Activated T-cell treated with anti-CD3 and anti-CD28 coated beads, Interleukin-2, amount 50 U/mL, for 72 hours (primary cell): ENCODE data around the gene PRKG1. TPM values are rescaled to one million over a fixed set of nuclear protein-coding genes. Genes with fewer than 3 reads are reported as not detected.

Source experiments
- ATAC-seq, 2 donors: fragments of 150-1000 bp; cut with Tn5 transposase; replicated peaks in 1 of 2; 2 replicates each; pipeline ENCODE4 v1.10.0; 2021; ENCODE audit warnings: moderate library complexity in 2 of 2, mild to moderate bottlenecking in 1 of 2
- DNase-seq, 2 donors: peaks; one replicate each; pipeline ENCODE4 v3.0.0; 2021 to 2022; ENCODE audit warnings: mixed read lengths in 1 of 2
- H3K27ac Mint-ChIP-seq: one replicate; pipeline ENCODE4 v1.8.0; 2022; ENCODE audit warnings: mild to moderate bottlenecking, moderate library complexity, mixed read lengths
- H3K27me3 Mint-ChIP-seq: one replicate; pipeline ENCODE4 v1.8.0; 2022; ENCODE audit warnings: low read depth, mixed read lengths
- H3K36me3 Mint-ChIP-seq, 2 donors: one replicate each; pipeline ENCODE4 v1.8.0; 2022; ENCODE audit warnings: mixed read lengths in 2 of 2, mild to moderate bottlenecking in 1 of 2; ENCODE audit not compliant: insufficient read depth in 2 of 2
- H3K4me1 Mint-ChIP-seq: one replicate; pipeline ENCODE4 v1.8.0; 2022; ENCODE audit warnings: low read depth, mixed read lengths
- H3K4me3 Mint-ChIP-seq, 2 donors: one replicate each; pipeline ENCODE4 v1.8.0; 2022; ENCODE audit warnings: mild to moderate bottlenecking in 2 of 2, mixed read lengths in 2 of 2, moderate library complexity in 2 of 2
- H3K9me3 Mint-ChIP-seq, 2 donors: one replicate each; pipeline ENCODE4 v1.8.0; 2022; ENCODE audit warnings: mixed read lengths in 2 of 2
- total RNA-seq, 2 donors: library from RNA; stranded (reverse); gene quantifications; one replicate each; pipeline ENCODE4 v1.2.3, GENCODE V29; 2022

PRKG1 gene
- total RNA-seq, 2 donors from 2014 or later, result not detected

GRCh38 chr10:51789903-51790302 lies 715.6 kb downstream of the PRKG1 start:
- no peak for DNase-seq
- Mint-ChIP-seq H3K9me3 (peaks cover 5 to 12% of the 10 kb centered on the region in 2 donors), H3K4me1 (no peaks in the 10 kb centered on the region), H3K27ac (no peak overlapping the region), H3K27me3 (peaks cover 7% of the 10 kb centered on the region), H3K4me3 (no peak overlapping the region), H3K36me3 (peaks cover 5 to 6% of the 10 kb centered on the region in 2 donors)
- ATAC-seq, result no peak

- H3K9me3 Mint-ChIP-seq, result peaks cover 5 to 12% of the 10 kb centered on the region in 2 donors
- no peak for DNase-seq
- peaks cover 5 to 6% of the 10 kb centered on the region in 2 donors for H3K36me3 Mint-ChIP-seq
- no peaks in the 10 kb centered on the region for H3K4me1 Mint-ChIP-seq
- no peak overlapping the region for H3K27ac Mint-ChIP-seq
- peaks cover 4% of the 10 kb centered on the region for H3K27me3 Mint-ChIP-seq
- ATAC-seq, result no peak
- no peak overlapping the region for H3K4me3 Mint-ChIP-seq
Measured at GRCh38 chr10:51792678-51793077, 718.4 kb downstream of the PRKG1 start.

DNA sequence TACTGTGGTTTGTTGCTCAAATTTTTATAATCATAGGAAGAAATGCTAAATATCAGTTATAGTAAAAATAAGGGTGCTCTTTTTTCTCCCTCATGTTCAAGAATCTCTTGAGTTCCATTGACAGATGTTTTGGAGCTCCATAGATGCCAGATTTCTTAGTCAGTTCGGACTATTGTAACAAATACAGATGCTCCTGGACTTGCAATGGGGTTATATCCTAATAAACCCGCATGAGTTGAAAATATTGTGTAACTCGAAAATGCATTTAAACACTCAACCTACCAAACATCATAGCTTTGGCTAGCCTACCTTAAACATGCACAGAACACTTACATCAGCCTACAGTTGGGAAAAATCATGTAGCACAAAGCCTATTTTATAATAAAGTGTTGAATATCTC lies 725.8 kb downstream of the PRKG1 start:
- no peak overlapping the region for H3K27ac Mint-ChIP-seq
- H3K27me3 Mint-ChIP-seq, result no peaks in the 10 kb centered on the region
- H3K36me3 Mint-ChIP-seq, result no peaks in the 10 kb centered on the region
- DNase-seq (no peak), ATAC-seq (no peak)
- H3K4me1 Mint-ChIP-seq, result no peaks in the 10 kb centered on the region
- no peaks in the 10 kb centered on the region for H3K9me3 Mint-ChIP-seq
- H3K4me3 Mint-ChIP-seq, result no peak overlapping the region

GRCh38 chr10:51800725-51801424 lies 726.6 kb downstream of the PRKG1 start:
- H3K27ac Mint-ChIP-seq, result no peak overlapping the region
- H3K4me3 Mint-ChIP-seq, result no peak overlapping the region
- DNase-seq (no peak), ATAC-seq (no peak)
- H3K4me1 Mint-ChIP-seq, result no peaks in the 10 kb centered on the region
- no peaks in the 10 kb centered on the region for H3K36me3 Mint-ChIP-seq
- no peaks in the 10 kb centered on the region for H3K27me3 Mint-ChIP-seq
- H3K9me3 Mint-ChIP-seq, result no peaks in the 10 kb centered on the region

DNA sequence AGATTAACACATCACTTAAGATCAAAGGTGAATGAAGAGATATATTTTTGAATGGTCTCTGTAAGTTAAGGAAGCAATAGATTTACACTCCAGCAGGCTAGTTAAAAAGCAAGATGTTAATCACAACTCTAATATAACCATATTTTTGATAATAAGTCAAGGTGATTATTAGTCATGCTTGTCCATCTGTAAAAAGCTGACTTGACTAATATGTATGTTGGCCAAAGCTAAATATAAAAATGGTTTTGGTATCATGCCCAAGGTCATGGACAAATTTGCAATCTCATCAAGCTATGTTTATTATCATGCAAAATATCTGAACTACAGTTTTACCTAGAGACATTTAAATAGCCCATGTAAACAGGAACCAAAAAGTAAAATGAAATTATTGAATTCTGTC lies 727.7 kb downstream of the PRKG1 start:
- Mint-ChIP-seq H3K4me1 (no peaks in the 10 kb centered on the region), H3K36me3 (no peaks in the 10 kb centered on the region), H3K9me3 (no peaks in the 10 kb centered on the region), H3K27me3 (no peaks in the 10 kb centered on the region), H3K4me3 (no peak overlapping the region), H3K27ac (no peak overlapping the region)
- DNase-seq, result no peak
- ATAC-seq, result no peak

DNA sequence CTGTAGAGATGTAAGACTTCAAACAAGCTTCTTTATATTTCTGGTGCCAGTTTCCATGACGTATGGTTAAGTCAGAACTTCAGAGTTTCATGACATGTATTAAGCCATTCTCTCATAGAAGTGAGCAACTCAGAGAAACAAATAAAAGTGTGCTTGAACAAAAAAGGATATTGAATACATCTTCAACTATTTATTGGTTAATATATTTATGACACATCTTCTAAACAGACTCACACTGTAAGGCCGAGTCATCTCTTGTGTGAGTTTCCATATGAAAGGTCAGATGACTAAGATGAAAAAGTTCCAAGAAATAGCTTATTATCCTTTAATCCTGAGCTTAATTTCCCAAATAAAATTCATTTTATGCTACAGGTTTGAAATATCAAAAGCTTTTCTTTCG lies 730.6 kb downstream of the PRKG1 start:
- no peak for ATAC-seq
- H3K36me3 Mint-ChIP-seq, result no peaks in the 10 kb centered on the region
- no peaks in the 10 kb centered on the region for H3K4me1 Mint-ChIP-seq
- H3K27me3 Mint-ChIP-seq, result no peaks in the 10 kb centered on the region
- H3K4me3 Mint-ChIP-seq, result no peak overlapping the region
- H3K9me3 Mint-ChIP-seq, result no peaks in the 10 kb centered on the region
- DNase-seq, result no peak
- no peak overlapping the region for H3K27ac Mint-ChIP-seq

DNA sequence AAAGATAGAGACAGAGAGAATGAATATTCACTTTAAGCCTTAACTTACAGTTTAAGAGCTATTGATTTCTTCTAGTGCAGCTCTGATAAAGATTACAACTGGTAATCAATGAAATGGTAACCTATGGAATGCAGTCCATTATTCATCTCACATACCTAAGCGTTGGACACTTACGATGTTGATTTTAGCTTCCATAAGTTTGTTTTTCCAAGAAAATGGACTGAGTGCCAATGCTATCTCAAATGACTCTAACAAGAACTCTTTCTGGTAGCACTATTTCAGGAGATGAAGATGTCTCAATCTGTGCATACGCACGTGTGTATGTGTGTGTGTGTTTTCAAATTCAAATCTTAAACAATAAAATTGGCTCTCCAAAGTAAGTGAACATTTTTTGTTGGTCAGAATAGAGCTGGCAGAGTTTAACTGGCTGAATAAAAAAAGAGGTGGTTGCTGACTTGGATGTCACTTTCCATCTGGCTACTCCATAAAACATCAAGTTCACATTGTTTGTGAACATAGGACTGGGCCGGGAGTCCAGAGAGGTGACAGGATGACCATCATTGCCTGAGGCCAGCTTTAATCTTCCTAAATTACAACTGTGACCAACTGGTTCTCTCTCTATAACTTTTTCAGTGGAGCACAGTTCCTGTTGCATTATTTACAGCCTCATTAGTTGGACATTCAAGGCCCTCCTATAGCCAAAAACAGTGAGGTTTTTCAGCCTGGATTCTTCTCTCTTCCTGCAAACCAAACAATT lies 732.0 kb downstream of the PRKG1 start:
- Mint-ChIP-seq H3K27me3 (no peaks in the 10 kb centered on the region), H3K4me3 (no peak overlapping the region), H3K4me1 (no peaks in the 10 kb centered on the region), H3K9me3 (no peaks in the 10 kb centered on the region), H3K27ac (no peak overlapping the region), H3K36me3 (no peaks in the 10 kb centered on the region)
- no peak for DNase-seq
- ATAC-seq, result no peak

DNA sequence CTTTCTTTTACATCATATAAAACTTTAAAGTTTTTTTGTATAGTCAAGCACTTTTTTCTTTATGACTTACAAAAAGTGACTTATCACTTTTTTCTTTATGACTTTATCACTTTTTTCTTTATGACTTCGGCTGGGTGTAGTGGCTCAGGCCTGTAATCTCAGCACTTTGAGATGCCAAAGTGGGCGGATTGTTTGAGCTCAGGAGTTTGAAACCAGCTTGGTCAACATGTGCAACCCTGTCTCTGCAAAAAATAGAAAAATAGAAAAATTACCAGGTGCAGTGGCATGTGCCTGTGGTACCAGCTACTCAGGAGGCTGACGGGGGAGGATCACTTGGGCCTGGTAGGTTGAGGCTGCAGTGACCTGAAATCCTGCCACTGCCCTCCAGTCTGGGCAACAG lies 733.9 kb downstream of the PRKG1 start:
- Mint-ChIP-seq H3K36me3 (no peaks in the 10 kb centered on the region), H3K27ac (no peak overlapping the region), H3K9me3 (no peaks in the 10 kb centered on the region), H3K4me1 (no peaks in the 10 kb centered on the region), H3K27me3 (no peaks in the 10 kb centered on the region), H3K4me3 (no peak overlapping the region)
- no peak for ATAC-seq
- no peak for DNase-seq

- Mint-ChIP-seq H3K4me1 (no peaks in the 10 kb centered on the region), H3K27ac (no peak overlapping the region), H3K36me3 (no peaks in the 10 kb centered on the region), H3K27me3 (peaks cover 15% of the 10 kb centered on the region), H3K4me3 (no peak overlapping the region), H3K9me3 (no peaks in the 10 kb centered on the region)
- DNase-seq (no peak), ATAC-seq (no peak)
Measured at GRCh38 chr10:51815723-51816122, 741.4 kb downstream of the PRKG1 start.

- Mint-ChIP-seq H3K4me3 (no peak overlapping the region), H3K27ac (no peak overlapping the region)
Measured at GRCh38 chr10:51821045-51821444, 746.8 kb downstream of the PRKG1 start.

GRCh38 chr10:51821745-51822144 lies 747.5 kb downstream of the PRKG1 start:
- ATAC-seq (no peak), DNase-seq (no peak)
- Mint-ChIP-seq H3K27me3 (peaks cover 17% of the 10 kb centered on the region), H3K4me3 (no peak overlapping the region), H3K4me1 (no peaks in the 10 kb centered on the region), H3K9me3 (no peaks in the 10 kb centered on the region), H3K27ac (no peak overlapping the region), H3K36me3 (no peaks in the 10 kb centered on the region)

More at GRCh38 chr10:51821045-51821444, 746.8 kb downstream of the PRKG1 start:
- no peaks in the 10 kb centered on the region for H3K36me3 Mint-ChIP-seq
- no peaks in the 10 kb centered on the region for H3K4me1 Mint-ChIP-seq
- DNase-seq (no peak), ATAC-seq (no peak)
- H3K27me3 Mint-ChIP-seq, result peaks cover 17% of the 10 kb centered on the region
- no peaks in the 10 kb centered on the region for H3K9me3 Mint-ChIP-seq

DNA sequence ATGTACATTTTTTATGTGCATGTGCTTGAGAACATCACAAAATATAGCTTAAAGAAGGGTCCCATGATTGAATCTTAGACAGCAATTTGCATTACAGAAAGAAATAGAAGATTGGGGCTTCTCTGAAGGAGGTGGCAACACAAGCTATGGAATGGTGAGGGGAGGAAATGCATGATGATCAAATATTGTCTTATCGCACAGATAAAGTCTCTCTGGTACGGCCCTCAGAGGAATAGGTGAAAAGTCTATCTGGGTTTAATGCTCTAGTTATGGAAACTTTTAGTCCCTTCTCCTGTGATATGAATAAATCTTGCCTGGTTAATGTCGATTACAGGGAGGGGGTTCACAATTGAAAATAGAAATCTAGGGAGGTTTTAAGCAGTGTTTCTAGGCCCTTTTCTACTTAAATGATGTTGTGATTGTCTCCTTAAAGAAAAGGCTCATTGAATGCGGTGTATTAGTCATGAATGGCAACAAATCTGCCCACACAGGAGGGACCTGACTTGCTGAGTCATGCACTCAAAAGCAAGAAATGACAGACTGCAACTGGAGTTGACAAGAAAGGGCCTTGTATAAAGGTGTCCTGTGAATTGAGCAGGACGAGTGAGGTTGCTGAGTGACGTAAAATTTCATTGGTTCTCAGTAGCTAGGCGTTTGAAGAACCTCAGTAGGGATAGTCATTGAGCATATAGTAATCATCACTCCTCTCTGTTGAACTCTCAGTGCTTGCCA lies 758.5 kb downstream of the PRKG1 start:
- ATAC-seq (peak; percentile 97 to 98), DNase-seq (peak; percentile 35 to 37)
- H3K36me3 Mint-ChIP-seq, result no peaks in the 10 kb centered on the region
- H3K9me3 Mint-ChIP-seq, result peaks cover 4 to 5% of the 10 kb centered on the region in 2 donors
- H3K27ac Mint-ChIP-seq, result no peak overlapping the region
- H3K4me1 Mint-ChIP-seq, result peaks cover 7% of the 10 kb centered on the region
- H3K27me3 Mint-ChIP-seq, result no peaks in the 10 kb centered on the region
- H3K4me3 Mint-ChIP-seq, result no peak overlapping the region

GRCh38 chr10:51834548-51834947 lies 760.3 kb downstream of the PRKG1 start:
- ATAC-seq (no peak), DNase-seq (no peak)
- H3K9me3 Mint-ChIP-seq, result peaks cover 4% of the 10 kb centered on the region in 2 donors
- no peaks in the 10 kb centered on the region for H3K27me3 Mint-ChIP-seq
- H3K4me3 Mint-ChIP-seq, result no peak overlapping the region
- no peak overlapping the region for H3K27ac Mint-ChIP-seq
- peaks cover 7% of the 10 kb centered on the region for H3K4me1 Mint-ChIP-seq
- no peaks in the 10 kb centered on the region for H3K36me3 Mint-ChIP-seq
